PC-3 (cell line): ENCODE data around the gene SEC61A2. TPM values are rescaled to one million over a fixed set of nuclear protein-coding genes. Genes with fewer than 3 reads are reported as not detected.
A peak's percentile ranks its signal among the peaks of the same experiment; 100 is the strongest.
"Not testable (repeated sequence)": the region's sequence is repeated elsewhere in the genome, so short reads cannot be mapped to it uniquely, and the experiment has no call there.

Experiments
- ATAC-seq: fragments of 200-7000 bp; cut with Tn5 transposase; 2 replicates; pipeline ENCODE4 v1.9.1; 2020; ENCODE audit warnings: mild to moderate bottlenecking, moderate library complexity
- BruUV-seq: library from RNA; stranded (reverse); fragments of 400-500 nt; replicated peaks from 2 replicates; lab custom pipeline; 2021; lab: Mats Ljungman, UMichigan
- CTCF ChIA-PET: fragments of 300-600 bp; sonication (Branson Sonifier 250); formaldehyde crosslinking; loops from one replicate; lab custom pipeline; 2022; ENCODE audit warnings: antibody characterized with exemption; lab: Charles Lee
- POLR2A ChIA-PET: fragments of 300-600 bp; sonication (Branson Sonifier 250); formaldehyde crosslinking; loops from one replicate; lab custom pipeline; 2022; ENCODE audit warnings: antibody characterized with exemption; ENCODE audit not compliant: unreplicated experiment; lab: Charles Lee
- DNase-seq: peaks from one replicate; pipeline ENCODE4 v3.0.0-alpha.2; 2015
- H2AFZ ChIP-seq: fragments of 300-600 bp; sonication (generic); 2 replicates; pipeline ENCODE4 v1.6.0; 2016; ENCODE audit warnings: antibody characterized with exemption, low read length
- H3F3A ChIP-seq: fragments of 300-600 bp; sonication (generic); one replicate; pipeline ENCODE4 v1.6.0; 2017; ENCODE audit warnings: antibody characterized with exemption, low read length, control low read depth, mild to moderate bottlenecking; ENCODE audit not compliant: unreplicated experiment
- H3K27ac ChIP-seq: fragments of 300-600 bp; sonication (generic); 2 replicates; pipeline ENCODE4 v1.5.1; 2016; ENCODE audit warnings: mild to moderate bottlenecking, low read length
- H3K27me3 ChIP-seq: fragments of 300-600 bp; sonication (generic); 2 replicates; pipeline ENCODE4 v1.6.1; 2016; ENCODE audit warnings: low read length, mixed read lengths
- H3K36me3 ChIP-seq: fragments of 300-600 bp; sonication (generic); 2 replicates; pipeline ENCODE4 v1.6.1; 2016; ENCODE audit warnings: low read depth, mixed run types, low read length, mixed read lengths
- H3K4me1 ChIP-seq: fragments of 300-600 bp; sonication (generic); 2 replicates; pipeline ENCODE4 v1.5.1; 2016; ENCODE audit warnings: low read length; ENCODE audit not compliant: insufficient read depth
- H3K4me2 ChIP-seq: fragments of 300-600 bp; sonication (generic); 2 replicates; pipeline ENCODE4 v1.6.0; 2016; ENCODE audit warnings: low read length
- H3K4me3 ChIP-seq: fragments of 300-600 bp; sonication (generic); 2 replicates; pipeline ENCODE4 v1.5.1; 2016; ENCODE audit warnings: mild to moderate bottlenecking, low read length, mixed read lengths
- H3K79me2 ChIP-seq: fragments of 300-600 bp; sonication (generic); 2 replicates; pipeline ENCODE4 v1.6.1; 2017; ENCODE audit warnings: low read length, mixed read lengths
- H3K9ac ChIP-seq: fragments of 300-600 bp; sonication (generic); 2 replicates; pipeline ENCODE4 v1.6.0; 2016; ENCODE audit warnings: mild to moderate bottlenecking, low read length
- H3K9me2 ChIP-seq: fragments of 300-600 bp; sonication (generic); replicated peaks from 2 replicates; pipeline ENCODE4 v1.6.1; 2016; ENCODE audit warnings: mixed run types, low read length, mixed read lengths
- H3K9me3 ChIP-seq: fragments of 300-600 bp; sonication (generic); 2 replicates; pipeline ENCODE4 v1.6.1; 2016; ENCODE audit warnings: low read length, mixed read lengths
- H4K20me1 ChIP-seq: fragments of 300-600 bp; sonication (generic); 2 replicates; pipeline ENCODE4 v1.6.1; 2016; ENCODE audit warnings: low read length, mixed read lengths
- EZH2 ChIP-seq: fragments of 300-600 bp; sonication (generic); IDR thresholded peaks from one replicate; pipeline ENCODE4 v1.6.1; 2017; ENCODE audit warnings: antibody characterized with exemption, mild to moderate bottlenecking, low read length; ENCODE audit not compliant: unreplicated experiment
- EZH2phosphoT487 ChIP-seq: fragments of 300-600 bp; sonication (generic); IDR thresholded peaks from 2 replicates; pipeline ENCODE4 v1.6.1; 2018; ENCODE audit warnings: mild to moderate bottlenecking, antibody characterized with exemption, low read length, borderline replicate concordance
- intact Hi-C: fragments of 100-400 bp; cut with micrococcal nuclease; formaldehyde crosslinking; loops from 2 replicates; pipeline ENCODE4 v1.9.0; 2023
- total RNA-seq: library from RNA; depleted of rRNA; stranded (reverse); fragments of >200 nt; gene quantifications from 2 replicates; pipeline ENCODE4 v1.2.3, GENCODE V29; 2014
- TF ChIP-seq, protein P1 (sequence below): fragments of 300-600 bp; sonication (generic); conservative IDR thresholded peaks from 2 replicates; pipeline ENCODE4 v1.5.1; 2017; ENCODE audit warnings: antibody characterized with exemption, low read depth, mild to moderate bottlenecking, low read length

The SEC61A2 gene
- total RNA-seq, 1 experiment from 2014 or later: 5.5 TPM

DNA sequence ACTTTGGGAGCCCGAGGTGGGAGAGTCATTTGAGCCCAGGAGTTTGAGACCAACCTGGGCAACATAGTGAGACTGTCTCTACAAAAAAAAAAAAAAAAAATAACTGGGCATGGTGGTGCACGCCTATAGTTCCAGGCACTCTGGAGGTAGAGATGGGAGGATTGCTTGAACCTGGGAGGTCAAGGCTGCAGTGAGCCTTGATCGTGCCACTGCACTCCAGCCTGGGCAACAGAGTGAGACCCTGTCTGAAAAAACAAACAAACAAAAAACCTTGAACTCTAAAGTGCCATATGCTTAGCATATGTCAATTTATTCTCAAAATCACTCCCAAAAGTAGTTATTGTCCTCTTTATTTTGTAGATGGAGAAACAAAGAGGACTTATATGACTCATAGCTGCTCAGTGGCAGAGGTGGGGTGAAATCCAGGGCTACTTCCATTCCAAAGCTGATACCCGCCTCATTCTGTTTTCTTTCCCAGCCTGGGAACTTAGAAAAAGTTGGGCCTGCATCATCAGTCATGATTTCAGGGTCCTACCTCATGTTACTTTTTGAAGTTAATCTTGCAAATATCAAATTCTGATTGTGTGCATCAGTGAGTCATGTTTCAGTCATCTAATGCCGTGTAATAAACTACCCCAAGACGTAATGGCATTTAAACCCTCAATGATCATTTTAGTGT lies 47.5 kb upstream of the SEC61A2 start:
- Histone ChIP-seq H3K36me3 (no peaks in the 10 kb centered on the region), H3K4me1 (peaks cover 12% of the 10 kb centered on the region; the same call in 1 of the 2 replicates), H3K27me3 (no peaks in the 10 kb centered on the region), H2AFZ (no peak overlapping the region), H3K4me3 (no peak overlapping the region), H3K9me2 (no peaks in the 10 kb centered on the region), H3K9me3 (no peaks in the 10 kb centered on the region), H4K20me1 (no peaks in the 10 kb centered on the region), H3K9ac (no peak overlapping the region), H3K4me2 (no peak overlapping the region), H3K79me2 (no peaks in the 10 kb centered on the region), H3F3A (no peaks in the 10 kb centered on the region), H3K27ac (peak overlapping the region; percentile 57)
- TF ChIP-seq EZH2: no peak
- TF ChIP-seq EZH2phosphoT487: no peak
- TF ChIP-seq, protein P1, sequence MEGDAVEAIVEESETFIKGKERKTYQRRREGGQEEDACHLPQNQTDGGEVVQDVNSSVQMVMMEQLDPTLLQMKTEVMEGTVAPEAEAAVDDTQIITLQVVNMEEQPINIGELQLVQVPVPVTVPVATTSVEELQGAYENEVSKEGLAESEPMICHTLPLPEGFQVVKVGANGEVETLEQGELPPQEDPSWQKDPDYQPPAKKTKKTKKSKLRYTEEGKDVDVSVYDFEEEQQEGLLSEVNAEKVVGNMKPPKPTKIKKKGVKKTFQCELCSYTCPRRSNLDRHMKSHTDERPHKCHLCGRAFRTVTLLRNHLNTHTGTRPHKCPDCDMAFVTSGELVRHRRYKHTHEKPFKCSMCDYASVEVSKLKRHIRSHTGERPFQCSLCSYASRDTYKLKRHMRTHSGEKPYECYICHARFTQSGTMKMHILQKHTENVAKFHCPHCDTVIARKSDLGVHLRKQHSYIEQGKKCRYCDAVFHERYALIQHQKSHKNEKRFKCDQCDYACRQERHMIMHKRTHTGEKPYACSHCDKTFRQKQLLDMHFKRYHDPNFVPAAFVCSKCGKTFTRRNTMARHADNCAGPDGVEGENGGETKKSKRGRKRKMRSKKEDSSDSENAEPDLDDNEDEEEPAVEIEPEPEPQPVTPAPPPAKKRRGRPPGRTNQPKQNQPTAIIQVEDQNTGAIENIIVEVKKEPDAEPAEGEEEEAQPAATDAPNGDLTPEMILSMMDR: no peak
- intact Hi-C loops: no loop called here
- CTCF ChIA-PET: no interaction called here
- ATAC-seq (peak; percentile 46; the same call in 1 of the 2 replicates), DNase-seq (peak; percentile 25)
- BruUV-seq: no TSS peak
- POLR2A ChIA-PET: no interaction called here

DNA sequence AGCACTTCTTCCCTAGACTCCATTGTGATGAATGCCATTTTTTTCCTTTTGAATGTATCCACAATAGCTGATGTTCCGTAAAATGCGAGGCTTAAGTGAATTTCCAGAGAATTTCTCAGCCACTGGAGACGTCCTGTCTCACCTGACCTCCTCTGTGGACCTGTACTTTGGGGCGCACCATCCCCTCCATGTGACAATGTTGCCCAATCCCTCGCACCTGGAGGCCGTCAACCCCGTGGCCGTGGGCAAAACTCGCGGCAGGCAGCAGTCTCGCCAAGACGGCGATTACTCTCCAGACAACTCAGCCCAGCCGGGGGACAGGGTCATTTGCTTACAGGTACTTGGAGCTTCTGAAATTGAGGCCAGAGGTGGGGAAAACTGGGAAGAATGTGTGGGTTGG lies 40.6 kb upstream of the SEC61A2 start:
- no peak for ATAC-seq
- ChIA-PET POLR2A (no interaction called here), CTCF (no interaction called here)
- Histone ChIP-seq H3K27me3 (no peaks in the 10 kb centered on the region), H3K4me2 (no peak overlapping the region), H3K36me3 (no peaks in the 10 kb centered on the region), H3K9me2 (no peaks in the 10 kb centered on the region), H4K20me1 (no peaks in the 10 kb centered on the region), H3K9me3 (no peaks in the 10 kb centered on the region), H3K9ac (no peak overlapping the region), H3K79me2 (no peaks in the 10 kb centered on the region), H3K4me1 (no peaks in the 10 kb centered on the region), H3F3A (no peaks in the 10 kb centered on the region), H3K4me3 (no peak overlapping the region), H3K27ac (no peak overlapping the region), H2AFZ (no peak overlapping the region)
- TF ChIP-seq EZH2phosphoT487: no peak
- TF ChIP-seq, protein P1: no peak
- TF ChIP-seq EZH2: no peak
- DNase-seq: no peak
- intact Hi-C loops: no loop called here
- BruUV-seq: no TSS peak

DNA sequence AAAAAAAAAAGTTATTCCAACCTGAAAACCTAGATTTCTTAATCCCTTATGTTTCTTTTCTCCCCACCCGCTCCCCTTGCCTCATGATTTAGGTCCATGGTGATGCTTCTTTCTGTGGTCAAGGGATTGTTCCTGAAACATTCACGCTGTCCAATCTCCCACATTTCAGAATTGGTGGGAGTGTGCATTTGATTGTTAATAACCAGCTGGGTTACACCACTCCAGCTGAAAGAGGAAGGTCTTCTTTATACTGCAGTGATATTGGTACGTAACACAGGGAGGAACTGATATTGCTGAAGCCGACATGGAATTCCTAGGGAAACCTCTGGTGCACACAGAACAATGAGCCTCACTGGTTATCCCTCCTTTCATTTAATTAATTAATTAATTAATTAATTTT lies 38.1 kb upstream of the SEC61A2 start:
- POLR2A ChIA-PET: no interaction called here
- Histone ChIP-seq H3K9ac (no peak overlapping the region), H3K79me2 (no peaks in the 10 kb centered on the region), H3K27me3 (no peaks in the 10 kb centered on the region), H3K9me3 (no peaks in the 10 kb centered on the region), H3K4me2 (no peak overlapping the region), H3K36me3 (no peaks in the 10 kb centered on the region), H3F3A (no peaks in the 10 kb centered on the region), H3K27ac (no peak overlapping the region), H2AFZ (no peak overlapping the region), H3K9me2 (no peaks in the 10 kb centered on the region), H4K20me1 (no peaks in the 10 kb centered on the region), H3K4me3 (no peak overlapping the region), H3K4me1 (no peaks in the 10 kb centered on the region)
- TF ChIP-seq, protein P1: no peak
- TF ChIP-seq EZH2 (no peak), EZH2phosphoT487 (no peak)
- ATAC-seq: no peak
- CTCF ChIA-PET: no interaction called here
- intact Hi-C loops: no loop called here
- no TSS peak for BruUV-seq
- DNase-seq: no peak

DNA sequence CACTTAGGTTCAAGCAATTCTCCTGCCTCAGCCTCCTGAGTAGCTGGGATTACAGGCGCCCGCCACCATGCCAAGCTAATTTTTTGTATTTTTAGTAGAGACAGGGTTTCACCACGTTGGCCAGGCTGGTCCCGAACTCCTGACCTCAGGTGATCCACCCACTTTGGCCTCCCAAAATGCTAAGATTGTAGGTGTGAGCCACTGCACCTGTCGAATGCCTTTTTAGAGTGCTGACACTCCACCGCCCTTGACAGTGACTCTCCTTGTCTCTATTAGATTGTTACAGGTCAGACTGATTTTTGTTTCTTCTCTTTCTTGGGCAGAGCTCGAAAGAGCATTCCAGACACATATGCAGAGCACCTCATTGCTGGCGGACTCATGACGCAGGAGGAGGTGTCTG lies 32.1 kb upstream of the SEC61A2 start:
- H3K27me3 ChIP-seq, CTCF ChIA-PET, ATAC-seq, H3K4me3 ChIP-seq, H3K36me3 ChIP-seq, H3K9me3 ChIP-seq, POLR2A ChIA-PET, intact Hi-C loops, H3K9ac ChIP-seq, H4K20me1 ChIP-seq, H2AFZ ChIP-seq, H3K79me2 ChIP-seq, H3K4me2 ChIP-seq, DNase-seq, BruUV-seq, H3F3A ChIP-seq, H3K9me2 ChIP-seq: not testable (repeated sequence)
- Histone ChIP-seq H3K27ac (peak overlapping the region; percentile 25; the same call in 1 of the 2 replicates), H3K4me1 (peaks cover 11% of the 10 kb centered on the region)
